ENCODE measurements around the gene VPS13D.
A peak's percentile ranks its signal among the peaks of the same experiment; 100 is the strongest.
"Not testable (repeated sequence)": the region's sequence is repeated elsewhere in the genome, so short reads cannot be mapped to it uniquely, and the experiment has no call there.

Gene VPS13D

GRCh38 chr1:12375133-12375829, 145.5 kb downstream of the VPS13D start:
- DNase-seq (ENCODE audit: low read depth): no peak

- no peak for DNase-seq (ENCODE audit: low read depth)
These were observed 146.6 kb downstream of the VPS13D start for GRCh38 chr1:12376236-12377045.

DNA sequence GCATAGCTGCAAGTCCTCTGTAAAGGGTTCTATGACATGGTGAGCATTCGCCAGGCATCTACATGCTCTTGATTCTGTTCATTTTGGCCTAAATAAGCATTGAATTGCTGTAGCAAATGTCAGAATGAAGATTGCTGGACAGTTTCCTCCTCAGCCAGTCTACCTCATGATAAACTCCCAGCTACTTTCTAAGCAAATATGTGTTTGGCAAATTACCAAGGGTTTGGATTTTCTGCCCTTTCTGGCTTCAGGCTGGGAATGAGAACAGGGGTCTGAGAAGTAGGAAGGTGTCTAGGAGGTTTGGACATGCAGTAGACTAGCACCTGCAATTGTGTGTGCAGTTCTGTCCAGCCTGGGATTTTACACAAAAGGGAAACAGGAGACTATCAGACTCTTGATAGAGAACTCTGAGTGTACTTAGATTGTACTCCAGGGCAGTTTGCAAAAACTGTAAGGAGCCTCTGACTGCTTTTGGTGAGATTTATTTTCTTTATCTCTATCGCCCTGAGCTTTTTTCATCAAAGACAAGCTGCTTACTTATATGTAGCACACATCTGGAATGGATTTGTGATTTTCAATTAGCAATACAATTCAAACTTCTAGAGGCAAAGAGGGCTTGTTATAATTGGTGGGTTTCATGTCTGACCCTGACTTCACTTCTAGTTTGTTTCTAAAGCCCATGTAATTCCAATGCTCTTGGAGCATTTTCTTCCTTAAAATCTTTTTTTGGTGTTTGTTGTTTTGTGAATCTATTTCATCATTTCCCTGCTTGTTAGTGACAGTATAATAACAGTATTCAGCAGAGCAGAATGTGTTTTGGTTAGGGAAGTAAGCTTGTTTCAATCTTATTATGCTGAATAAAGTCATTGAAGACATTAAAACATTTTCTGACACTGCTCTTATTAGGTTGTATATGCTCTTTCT, 150.8 kb downstream of the VPS13D start:
- DNase-seq (ENCODE audit: low read depth): no peak

DNA sequence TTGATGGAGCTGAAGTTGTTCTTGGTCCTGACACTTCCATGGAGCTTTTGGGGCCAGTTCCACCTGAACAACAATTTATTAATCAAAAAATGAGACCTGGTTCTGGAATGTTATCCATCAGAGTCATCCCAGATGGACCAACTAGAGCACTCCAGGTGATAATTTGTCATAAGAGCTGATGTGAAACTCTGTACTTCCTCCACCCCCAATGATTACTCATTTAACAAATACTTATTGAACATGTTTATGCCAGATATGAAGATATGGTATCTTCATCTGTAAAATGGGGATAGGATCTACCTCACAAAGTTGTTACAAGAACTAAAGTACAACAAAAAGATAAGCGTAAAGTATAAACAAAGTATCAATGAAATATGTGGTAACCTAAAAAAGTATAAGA, 153.2 kb downstream of the VPS13D start:
- no peak for DNase-seq (ENCODE audit: low read depth)

- DNase-seq (ENCODE audit: low read depth): peak; percentile 11
These were observed 154.0 kb downstream of the VPS13D start for GRCh38 chr1:12383786-12384185.

DNA sequence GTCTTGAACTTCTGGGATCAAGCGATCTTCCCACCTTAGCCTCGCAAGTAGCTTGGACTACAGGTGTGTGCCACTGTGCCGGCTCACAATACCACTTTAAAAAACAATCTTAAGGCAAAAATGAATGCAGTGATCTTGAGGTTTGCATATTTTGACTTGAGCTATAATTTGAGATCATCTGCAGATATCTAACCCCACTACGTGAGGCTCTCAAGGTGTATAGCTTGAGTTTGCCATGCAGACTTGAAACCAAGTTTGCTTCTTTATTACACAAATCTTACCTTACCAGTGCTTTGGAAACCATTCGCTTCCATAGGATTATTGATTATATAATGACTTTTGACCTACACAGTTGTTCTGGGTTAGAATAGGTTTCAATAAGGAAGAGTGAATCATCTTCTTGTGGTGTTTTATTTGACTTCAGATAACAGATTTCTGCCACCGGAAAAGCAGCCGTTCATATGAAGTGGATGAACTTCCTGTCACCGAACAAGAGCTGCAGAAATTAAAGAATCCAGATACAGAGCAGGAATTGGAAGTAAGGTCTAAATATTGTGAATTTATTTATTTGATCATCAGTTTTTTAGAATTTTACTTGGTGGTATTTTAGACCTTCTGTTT, 155.1 kb downstream of the VPS13D start:
- no peak for DNase-seq (ENCODE audit: low read depth)

DNA sequence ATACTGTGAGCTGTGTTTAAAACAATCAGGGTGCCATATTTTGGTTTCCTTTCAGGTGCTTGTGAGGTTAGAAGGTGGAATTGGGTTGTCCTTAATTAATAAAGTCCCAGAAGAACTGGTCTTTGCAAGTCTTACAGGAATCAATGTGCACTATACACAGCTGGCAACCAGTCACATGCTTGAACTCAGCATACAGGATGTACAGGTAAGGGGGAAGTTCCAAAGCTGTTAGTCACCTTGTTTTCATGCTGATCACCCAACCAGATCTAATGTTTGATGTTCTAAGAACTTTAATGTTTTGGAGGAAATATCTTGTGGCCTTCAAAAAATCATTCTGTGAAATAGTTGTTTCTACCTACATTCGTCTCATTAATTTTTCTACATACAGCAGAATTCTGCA, 156.3 kb downstream of the VPS13D start:
- DNase-seq (ENCODE audit: low read depth): no peak

DNA sequence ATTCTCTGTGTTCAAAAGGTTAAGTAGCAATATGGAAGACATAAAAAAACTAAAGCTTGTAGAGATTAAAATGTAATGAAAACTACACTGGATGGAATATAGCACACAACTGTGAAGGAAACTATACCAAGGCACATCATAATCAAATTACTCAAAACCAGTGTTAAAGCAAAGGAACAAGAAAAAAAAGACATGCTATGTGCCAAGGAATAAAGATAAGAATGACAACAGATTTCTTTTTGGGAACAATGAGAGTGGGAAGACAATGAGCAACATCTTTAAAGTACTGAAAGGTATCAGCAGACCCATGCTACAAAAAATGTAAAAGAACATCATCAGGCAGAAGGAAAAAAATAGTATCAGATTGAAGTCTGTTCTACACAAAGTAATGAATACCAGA, 157.8 kb downstream of the VPS13D start:
- DNase-seq (ENCODE audit: low read depth): no peak

DNA sequence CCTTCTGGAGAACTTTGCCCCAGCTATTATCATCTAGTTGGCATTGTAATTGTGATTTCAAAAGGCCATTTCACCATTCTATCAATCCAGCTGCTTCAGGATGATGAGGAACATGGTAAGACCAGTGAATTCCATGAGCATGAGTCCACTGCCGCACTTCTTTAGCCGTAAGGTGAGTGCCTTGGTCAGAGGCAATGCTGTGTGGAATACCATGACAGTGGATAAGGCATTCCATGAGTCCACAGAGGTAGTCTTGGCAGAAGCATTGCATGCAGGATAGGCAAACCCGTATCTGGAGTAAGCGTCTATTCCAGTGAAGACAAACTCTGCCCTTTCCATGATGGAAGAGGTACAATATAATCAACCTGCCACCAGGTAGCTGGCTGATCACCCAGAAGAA, 160.5 kb downstream of the VPS13D start:
- not testable (repeated sequence) for DNase-seq (ENCODE audit: low read depth)

DNA sequence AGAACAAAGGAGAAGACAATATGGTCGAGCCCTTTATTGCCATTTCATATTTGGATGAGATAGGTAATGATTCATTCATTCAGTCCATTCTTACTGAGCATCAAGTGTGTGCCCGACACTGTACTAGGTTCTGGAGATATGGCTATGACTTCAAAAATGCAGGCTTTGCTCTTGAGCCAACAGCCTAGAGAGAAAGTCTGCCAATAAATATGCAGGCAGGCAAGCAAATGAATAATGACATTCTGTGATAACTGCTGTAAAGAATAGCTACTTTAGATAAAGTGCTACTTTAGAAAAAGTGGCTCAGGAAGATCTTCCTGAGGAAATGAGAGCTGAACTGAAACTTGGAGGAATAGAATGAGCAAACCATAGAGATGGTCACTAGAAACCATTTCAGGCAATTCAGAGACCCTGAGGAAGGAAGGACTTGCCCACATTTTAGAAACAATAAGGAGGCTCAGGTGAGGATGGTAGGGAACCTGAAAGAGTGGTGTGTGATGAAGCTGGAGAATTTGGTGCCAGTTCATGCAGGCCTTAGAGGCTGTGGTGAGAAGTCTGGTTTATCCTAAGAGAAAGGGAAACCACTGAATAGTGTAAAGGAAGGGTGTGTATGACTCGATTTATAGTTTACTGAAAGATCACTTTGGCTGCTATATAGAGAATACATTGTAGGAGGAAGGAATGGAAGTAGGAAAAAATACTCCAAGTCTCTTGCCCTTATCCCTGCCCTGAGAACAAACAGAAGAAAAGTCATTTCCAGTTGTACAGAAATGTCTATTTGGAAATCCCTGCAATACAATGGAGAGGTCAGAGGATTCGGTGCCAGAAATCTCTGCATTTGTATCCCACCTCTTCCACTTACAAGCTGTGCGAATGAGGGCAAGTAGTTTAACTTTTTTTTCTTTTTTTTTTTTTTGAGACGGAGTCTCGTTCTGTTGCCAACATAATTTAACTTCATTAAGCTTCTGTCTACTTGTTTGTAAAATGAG, 167.9 kb downstream of the VPS13D start:
- DNase-seq (ENCODE audit: low read depth): no peak

DNA sequence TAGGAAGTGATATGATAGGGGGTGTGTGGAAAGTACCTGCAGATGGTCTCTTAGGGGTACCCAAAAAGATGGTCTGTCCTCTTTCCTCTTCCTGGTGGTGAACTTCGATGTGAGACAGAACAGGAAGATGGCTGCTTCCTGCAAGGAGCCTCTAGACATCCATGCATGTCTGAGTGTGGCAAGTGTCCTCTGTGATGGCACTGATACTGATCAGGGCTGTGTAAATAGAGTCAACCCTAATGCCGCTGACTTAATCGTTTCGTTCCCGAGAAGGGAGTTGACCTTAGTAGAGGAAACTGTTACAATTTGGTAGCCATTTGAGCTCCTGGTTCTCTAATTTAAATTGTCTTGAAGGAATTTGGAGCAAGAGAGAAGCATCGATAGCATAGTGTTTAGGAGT, 168.6 kb downstream of the VPS13D start:
- no peak for DNase-seq (ENCODE audit: low read depth)

- no peak for DNase-seq (ENCODE audit: low read depth)
These were observed 170.3 kb downstream of the VPS13D start for GRCh38 chr1:12400027-12400693.

DNA sequence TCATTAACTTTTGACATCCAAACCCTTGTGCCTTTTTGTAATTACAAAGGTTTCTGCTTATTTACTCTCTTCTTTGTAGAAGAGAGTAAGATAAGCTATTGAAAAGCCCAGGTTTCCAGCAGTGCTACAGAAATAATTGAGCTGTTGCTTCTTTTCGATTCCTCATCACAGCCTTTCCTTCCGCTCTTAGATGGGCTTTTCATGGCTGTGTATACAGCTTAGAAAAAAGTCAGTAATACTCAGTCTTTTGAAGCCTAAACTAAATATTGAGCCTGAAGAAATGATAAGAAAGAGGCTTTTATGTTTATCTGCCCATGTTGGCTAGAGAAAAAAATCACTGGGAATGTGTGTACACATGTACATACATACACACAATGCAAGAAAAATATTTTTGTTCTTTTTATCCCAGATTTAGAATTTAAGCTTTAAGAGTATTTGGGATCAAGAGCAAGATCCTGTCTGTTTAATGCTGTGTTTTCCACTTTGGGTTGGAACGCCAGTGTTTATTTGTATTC, 172.4 kb downstream of the VPS13D start:
- DNase-seq (ENCODE audit: low read depth): no peak

DNA sequence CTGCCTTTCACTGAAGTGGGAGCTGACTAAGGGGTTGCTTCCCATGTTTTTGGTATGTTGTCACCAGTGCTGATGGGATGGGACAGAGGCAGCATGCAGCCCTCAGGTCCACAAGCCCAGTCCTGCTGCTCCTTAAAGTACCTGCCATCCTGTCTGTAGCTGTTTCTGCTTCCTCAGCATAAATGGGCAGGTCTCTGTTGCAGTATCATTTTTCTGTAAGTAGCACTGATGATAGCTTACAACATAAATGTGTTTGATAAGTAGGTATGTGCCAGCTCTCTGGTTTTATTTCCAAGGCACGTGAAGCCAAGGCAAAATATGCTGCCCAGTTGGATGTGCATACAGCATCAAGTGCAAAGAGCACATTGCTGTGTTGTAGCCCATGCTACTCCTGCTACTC, 173.0 kb downstream of the VPS13D start:
- no peak for DNase-seq (ENCODE audit: low read depth)

DNA sequence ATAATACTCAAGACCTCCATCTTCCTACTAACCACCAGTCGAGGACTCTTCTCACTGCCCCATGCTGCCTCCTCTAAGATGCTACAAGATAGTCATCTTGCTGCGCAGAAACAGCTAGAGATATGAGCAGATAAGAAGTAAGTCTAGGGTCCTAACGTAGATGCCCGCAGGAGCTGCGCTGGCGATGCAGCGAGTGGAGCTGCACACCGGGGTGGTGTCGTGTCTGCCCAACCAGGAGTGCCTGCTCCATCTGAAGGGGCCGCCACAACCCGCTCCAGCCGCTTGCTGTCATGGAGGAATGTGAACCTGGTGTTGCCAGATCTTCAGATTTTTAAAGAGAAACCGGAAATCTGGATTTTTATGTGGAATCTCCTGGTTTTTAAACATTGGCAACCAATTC, 175.1 kb downstream of the VPS13D start:
- DNase-seq (ENCODE audit: low read depth): no peak

GRCh38 chr1:12405325-12406210, 175.7 kb downstream of the VPS13D start:
- DNase-seq (ENCODE audit: low read depth): no peak

DNA sequence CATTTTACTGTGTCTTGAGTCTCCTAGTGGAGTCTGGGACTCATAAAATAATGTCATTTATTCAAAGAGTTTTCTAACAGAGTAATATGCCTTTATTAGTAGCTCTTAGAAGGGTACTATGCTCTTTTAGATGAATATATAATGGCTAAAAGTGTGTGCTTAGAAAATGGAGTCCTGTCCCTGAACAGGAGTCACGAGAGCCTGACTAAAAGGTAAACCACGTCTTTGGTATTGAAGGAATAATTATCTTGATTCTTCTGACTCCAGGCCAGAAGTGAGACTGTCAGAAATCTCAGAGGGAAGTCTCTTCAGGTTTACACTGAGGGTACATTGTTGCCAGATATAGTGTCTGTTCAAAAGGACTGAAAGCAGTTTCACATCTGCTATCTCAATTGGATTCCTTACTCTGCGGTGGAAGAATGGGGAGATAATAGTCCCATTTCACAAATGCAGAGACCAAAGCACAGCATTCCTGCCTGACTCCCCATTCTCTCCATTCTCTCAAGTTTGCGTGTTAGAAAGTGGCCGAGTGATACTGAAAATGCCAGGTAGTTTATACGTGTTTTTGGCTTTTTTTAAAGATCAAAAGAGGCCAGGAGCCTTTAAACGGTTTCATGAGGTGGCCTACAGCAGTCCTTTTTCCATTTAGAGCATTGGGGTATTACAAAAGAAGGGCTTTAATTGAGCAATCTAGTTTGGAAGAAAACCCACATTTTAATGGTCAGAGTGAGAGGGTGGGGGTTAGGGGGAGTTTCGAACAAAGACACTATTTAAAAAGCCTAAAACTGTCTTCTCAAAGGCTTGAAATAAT, 176.6 kb downstream of the VPS13D start:
- DNase-seq (ENCODE audit: low read depth): no peak

All from HS-5 (cell line).